Amniotic epithelial cell (primary cell): Measurements from ENCODE around the gene KLHDC3.

Source experiments
- DNase-seq: peaks from one replicate; pipeline ENCODE4 v3.0.0-alpha.2; 2010; ENCODE audit warnings: low read depth

Gene KLHDC3

GRCh38 chr6:43013843-43014433, at the start of gene KLHDC3, which contains the start of gene MEA1:
Gene KLHDC3 (plus strand): TSS chr6:43014249. CDS start chr6:43017193, 2,944 bp downstream.
Gene MEA1 (minus strand): TSS chr6:43013946. CDS start chr6:43013813, 133 bp downstream.
- peak; percentile 100 for DNase-seq

- DNase-seq = no peak
Measured at GRCh38 chr6:42966571-42966970, 47.5 kb upstream of the KLHDC3 start.

GRCh38 chr6:42967228-42967627, 46.8 kb upstream of the KLHDC3 start:
- no peak for DNase-seq

GRCh38 chr6:42968126-42968701, 45.8 kb upstream of the KLHDC3 start:
- no peak for DNase-seq

- DNase-seq = no peak
Measured at GRCh38 chr6:42968783-42969182, 45.3 kb upstream of the KLHDC3 start.

GRCh38 chr6:42969431-42969830, 44.6 kb upstream of the KLHDC3 start:
- DNase-seq = no peak

GRCh38 chr6:42969934-42970333, 44.1 kb upstream of the KLHDC3 start:
- DNase-seq = no peak

- peak; percentile 41 for DNase-seq
Measured at GRCh38 chr6:42970871-42971612, 43.0 kb upstream of the KLHDC3 start.

- no peak for DNase-seq
Measured at GRCh38 chr6:42971746-42972327, 42.2 kb upstream of the KLHDC3 start.

- DNase-seq = no peak
Measured at GRCh38 chr6:42973926-42974325, 40.1 kb upstream of the KLHDC3 start.

GRCh38 chr6:42974919-42975505, 39.0 kb upstream of the KLHDC3 start:
- no peak for DNase-seq

- peak; percentile 27 for DNase-seq
Measured at GRCh38 chr6:42978487-42978838, 35.6 kb upstream of the KLHDC3 start.

- DNase-seq = peak; percentile 59
Measured at GRCh38 chr6:42978839-42979522, 35.1 kb upstream of the KLHDC3 start, which contains the start of gene PEX6. Gene PEX6 (minus strand): TSS chr6:42979181. CDS start chr6:42979150, 31 bp downstream.

GRCh38 chr6:42979523-42980177, 34.4 kb upstream of the KLHDC3 start:
- DNase-seq = peak; percentile 49

GRCh38 chr6:42981836-42982235, 32.2 kb upstream of the KLHDC3 start:
- no peak for DNase-seq

GRCh38 chr6:42984001-42984923, 29.8 kb upstream of the KLHDC3 start, which contains the start of gene PPP2R5D:
Gene PPP2R5D (plus strand): TSS chr6:42984570. CDS start chr6:42984678, 108 bp downstream.
- DNase-seq = peak; percentile 99

- DNase-seq = no peak
Measured at GRCh38 chr6:42984924-42985475, 29.0 kb upstream of the KLHDC3 start.

GRCh38 chr6:42987533-42988451, 26.3 kb upstream of the KLHDC3 start:
- DNase-seq = no peak
